Measurements from ENCODE around the gene CLN3. TPM values are rescaled to one million over a fixed set of nuclear protein-coding genes. Genes with fewer than 3 reads are reported as not detected.
A peak's percentile ranks its signal among the peaks of the same experiment; 100 is the strongest.

The CLN3 gene
- total and polyA plus RNA-seq, 2 donors from 2014 or later = 35.0 to 54.1 TPM

DNA sequence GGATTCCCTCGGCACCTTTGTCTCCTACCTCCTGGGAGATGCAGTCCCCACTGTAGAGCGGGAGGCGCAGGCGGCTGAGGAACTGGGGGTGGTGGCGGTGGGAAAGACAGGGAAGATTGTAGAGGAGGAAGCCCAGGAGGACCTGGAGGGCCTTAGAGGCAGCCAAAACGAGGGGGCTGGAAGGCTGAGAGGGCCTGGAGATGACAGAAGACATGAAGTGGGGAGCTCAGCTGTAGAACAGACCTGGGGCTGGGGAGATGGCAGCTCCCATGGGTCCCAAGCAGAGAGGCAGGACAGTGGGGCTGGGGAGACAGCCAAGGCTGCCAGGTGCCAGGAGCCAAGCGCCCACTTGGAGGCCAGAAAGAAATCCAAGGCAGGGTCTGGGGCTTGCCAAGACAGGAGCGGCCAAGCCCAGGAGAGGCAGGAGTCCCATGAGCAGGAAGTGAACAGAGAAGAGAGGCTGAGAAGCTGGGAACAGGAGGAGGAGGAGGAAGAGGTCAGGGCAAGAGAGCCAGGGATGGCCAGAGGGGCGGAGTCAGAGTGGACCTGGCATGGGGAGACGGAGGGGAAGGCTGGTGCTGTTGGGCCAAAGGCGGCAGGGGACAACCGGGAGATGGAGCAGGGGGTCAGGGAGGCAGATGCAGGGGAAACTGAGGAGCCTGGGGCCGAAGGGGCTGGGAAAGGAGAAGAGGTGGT, 3.4 kb upstream of the CLN3 start:
- Histone ChIP-seq H3K9ac (ENCODE audit: low read length in 3 of 3) (no peak overlapping the region), H3K36me3 (ENCODE audit: control insufficient read depth in 2 of 3, insufficient read depth in 3 of 3, low read length in 3 of 3) (no peaks in the 10 kb centered on the region), H3K4me1 (ENCODE audit: control insufficient read depth in 2 of 3, insufficient read depth in 2 of 3, low read depth in 1 of 3, low read length in 3 of 3) (peaks cover 0 to 3% (median 0%) of the 10 kb centered on the region in 3 donors), H3K4me3 (ENCODE audit: low read length in 3 of 3) (no peak overlapping the region), H3K9me3 (ENCODE audit: control insufficient read depth in 2 of 3, insufficient read depth in 1 of 3, low read length in 3 of 3) (no peaks in the 10 kb centered on the region), H3K27ac (ENCODE audit: low read depth in 2 of 2, low read length in 2 of 2) (no peak overlapping the region), H3K27me3 (ENCODE audit: control insufficient read depth, insufficient read depth, low read length) (no peaks in the 10 kb centered on the region)
- intact Hi-C loops (cut with DNase I) = loop anchor here (10.0 kb wide), 1 partner anchor 50 kb away; no protein-coding TSS in a partner anchor
- no peak for FAIRE-seq
- TF ChIP-seq, protein P1, sequence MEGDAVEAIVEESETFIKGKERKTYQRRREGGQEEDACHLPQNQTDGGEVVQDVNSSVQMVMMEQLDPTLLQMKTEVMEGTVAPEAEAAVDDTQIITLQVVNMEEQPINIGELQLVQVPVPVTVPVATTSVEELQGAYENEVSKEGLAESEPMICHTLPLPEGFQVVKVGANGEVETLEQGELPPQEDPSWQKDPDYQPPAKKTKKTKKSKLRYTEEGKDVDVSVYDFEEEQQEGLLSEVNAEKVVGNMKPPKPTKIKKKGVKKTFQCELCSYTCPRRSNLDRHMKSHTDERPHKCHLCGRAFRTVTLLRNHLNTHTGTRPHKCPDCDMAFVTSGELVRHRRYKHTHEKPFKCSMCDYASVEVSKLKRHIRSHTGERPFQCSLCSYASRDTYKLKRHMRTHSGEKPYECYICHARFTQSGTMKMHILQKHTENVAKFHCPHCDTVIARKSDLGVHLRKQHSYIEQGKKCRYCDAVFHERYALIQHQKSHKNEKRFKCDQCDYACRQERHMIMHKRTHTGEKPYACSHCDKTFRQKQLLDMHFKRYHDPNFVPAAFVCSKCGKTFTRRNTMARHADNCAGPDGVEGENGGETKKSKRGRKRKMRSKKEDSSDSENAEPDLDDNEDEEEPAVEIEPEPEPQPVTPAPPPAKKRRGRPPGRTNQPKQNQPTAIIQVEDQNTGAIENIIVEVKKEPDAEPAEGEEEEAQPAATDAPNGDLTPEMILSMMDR (IDR thresholded peaks at IDR 0.05; ENCODE audit: borderline replicate concordance, extremely low read depth, insufficient read depth) = no peak
- DNase-seq = peak in 1 of 5 donors; percentile 34

DNA sequence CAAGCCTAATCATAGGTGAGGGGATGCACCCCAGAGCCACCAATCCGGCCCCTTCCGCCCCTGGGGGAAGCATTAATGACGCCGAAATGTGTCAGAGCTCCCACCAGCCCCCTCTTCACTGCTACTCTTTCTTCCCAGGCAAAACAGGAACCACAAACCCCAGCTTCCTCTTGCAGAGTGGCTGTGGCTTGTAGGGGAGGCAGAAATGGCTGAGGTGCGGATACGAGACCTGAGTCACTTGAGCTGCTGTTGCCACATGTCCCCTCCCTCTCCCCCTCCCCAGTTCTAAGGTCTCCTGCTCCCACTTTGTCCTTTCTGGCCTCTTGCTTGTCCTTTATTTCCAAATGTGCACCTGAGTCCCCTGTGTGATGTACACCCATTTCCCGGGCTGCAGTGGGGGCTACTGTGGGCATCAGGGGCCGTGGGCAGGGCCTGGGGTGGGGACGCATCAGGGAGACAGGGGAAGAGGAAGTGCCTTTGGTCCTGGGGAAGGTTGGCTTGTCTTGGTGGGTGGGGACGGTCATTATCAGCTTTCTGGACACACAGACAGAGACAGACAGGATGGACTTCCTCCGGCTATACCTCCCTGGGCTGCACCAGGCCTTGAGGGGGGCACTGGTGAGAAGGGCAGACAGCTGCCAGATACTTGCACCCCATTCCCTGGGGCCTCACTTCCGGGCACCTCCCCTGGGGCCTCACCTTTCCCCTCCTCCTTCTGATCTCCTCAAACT, 2.4 kb upstream of the CLN3 start, which contains the start of gene APOBR:
TSS of gene APOBR (plus strand) at position 523 of the 731 bp plus-strand sequence. CDS start at position 562, 39 bp downstream.
- peaks cover 0 to 3% (median 0%) of the 10 kb centered on the region in 3 donors for H3K4me1 ChIP-seq (ENCODE audit: control insufficient read depth in 2 of 3, insufficient read depth in 2 of 3, low read depth in 1 of 3, low read length in 3 of 3)
- intact Hi-C loops (cut with DNase I) = loop anchor here (10.0 kb wide), 1 partner anchor 51 kb away; no protein-coding TSS in a partner anchor
- H3K4me3 ChIP-seq (ENCODE audit: low read length in 3 of 3) = no peak within 1 kb of the TSS
- no peak within 1 kb of the TSS for H3K9ac ChIP-seq (ENCODE audit: low read length in 3 of 3)
- H3K9me3 ChIP-seq (ENCODE audit: control insufficient read depth in 2 of 3, insufficient read depth in 1 of 3, low read length in 3 of 3) = no peaks in the 10 kb centered on the region
- DNase-seq = peak in 2 of 5 donors; percentile 31 to 74
- FAIRE-seq = no peak
- H3K27ac ChIP-seq (ENCODE audit: low read depth in 2 of 2, low read length in 2 of 2) = peak within 1 kb of the TSS in 1 of 2 donors; percentile 37
- TF ChIP-seq, protein P1 (IDR thresholded peaks at IDR 0.05; ENCODE audit: borderline replicate concordance, extremely low read depth, insufficient read depth) = no peak
- no peaks in the 10 kb centered on the region for H3K36me3 ChIP-seq (ENCODE audit: control insufficient read depth in 2 of 3, insufficient read depth in 3 of 3, low read length in 3 of 3)
- no peaks in the 10 kb centered on the region for H3K27me3 ChIP-seq (ENCODE audit: control insufficient read depth, insufficient read depth, low read length)

DNA sequence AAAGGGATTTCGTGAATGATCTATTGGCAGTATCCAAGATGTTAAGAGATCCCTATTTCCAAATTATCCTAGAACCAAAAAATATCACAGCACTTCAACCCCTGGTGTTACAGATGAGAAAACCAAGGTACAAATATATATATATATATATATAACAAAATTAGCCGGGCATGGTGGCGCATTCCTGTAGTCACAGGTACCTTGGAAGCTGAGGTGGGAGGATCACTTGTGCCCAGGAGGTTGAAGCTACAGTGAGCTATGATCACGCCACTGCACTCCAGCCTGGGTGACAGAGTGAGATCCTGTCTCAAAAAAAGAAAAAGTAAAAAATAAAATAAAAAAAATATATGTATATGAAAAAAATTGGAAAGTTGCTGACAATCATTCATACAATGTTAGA, 637 bp upstream of the CLN3 start:
- TF ChIP-seq, protein P1 (IDR thresholded peaks at IDR 0.05; ENCODE audit: borderline replicate concordance, extremely low read depth, insufficient read depth) = no peak
- peaks cover 0 to 3% (median 0%) of the 10 kb centered on the region in 3 donors for H3K4me1 ChIP-seq (ENCODE audit: control insufficient read depth in 2 of 3, insufficient read depth in 2 of 3, low read depth in 1 of 3, low read length in 3 of 3)
- H3K4me3 ChIP-seq (ENCODE audit: low read length in 3 of 3) = peak overlapping the region; percentile 92 to 99 (median 94)
- FAIRE-seq (no peak), DNase-seq (no peak)
- peaks cover 0 to 4% (median 4%) of the 10 kb centered on the region in 3 donors for H3K36me3 ChIP-seq (ENCODE audit: control insufficient read depth in 2 of 3, insufficient read depth in 3 of 3, low read length in 3 of 3)
- no peaks in the 10 kb centered on the region for H3K27me3 ChIP-seq (ENCODE audit: control insufficient read depth, insufficient read depth, low read length)
- H3K27ac ChIP-seq (ENCODE audit: low read depth in 2 of 2, low read length in 2 of 2) = peak overlapping the region; percentile 98
- no peaks in the 10 kb centered on the region for H3K9me3 ChIP-seq (ENCODE audit: control insufficient read depth in 2 of 3, insufficient read depth in 1 of 3, low read length in 3 of 3)
- H3K9ac ChIP-seq (ENCODE audit: low read length in 3 of 3) = peak overlapping the region in 2 of 3 donors; percentile 87 to 97
- intact Hi-C loops (cut with DNase I) = loop anchor here (10.0 kb wide), 1 partner anchor 52 kb away; no protein-coding TSS in a partner anchor
